Thymus (tissue), 11 donors: ENCODE data around the gene SCYGR3. TPM values are rescaled to one million over a fixed set of nuclear protein-coding genes. Genes with fewer than 3 reads are reported as not detected.

Experiments used
- DNase-seq, 9 donors: peaks; one replicate each; pipeline ENCODE4 v3.0.0-alpha.2; 2013; ENCODE audit warnings: low spot score in 9 of 9, low read depth in 6 of 9, missing footprints in 1 of 9
- H3K27ac ChIP-seq, 2 donors: one replicate each; pipeline ENCODE4 v1.5.1; 2013; ENCODE audit warnings: control low read depth in 1 of 2, low read depth in 1 of 2, low read length in 1 of 2, mild to moderate bottlenecking in 1 of 2, moderate library complexity in 1 of 2
- H3K27me3 ChIP-seq, 2 donors: one replicate each; pipeline ENCODE4 v1.5.1; 2013; ENCODE audit warnings: low read length in 1 of 2; ENCODE audit not compliant: control insufficient read depth in 2 of 2, insufficient read depth in 1 of 2
- H3K36me3 ChIP-seq, 2 donors: one replicate each; pipeline ENCODE4 v1.5.1; 2013; ENCODE audit warnings: low read length in 1 of 2, mild to moderate bottlenecking in 1 of 2, moderate library complexity in 1 of 2; ENCODE audit not compliant: control insufficient read depth in 2 of 2, insufficient read depth in 2 of 2
- H3K4me1 ChIP-seq, 2 donors: one replicate each; pipeline ENCODE4 v1.5.1; 2013; ENCODE audit warnings: low read length in 2 of 2; ENCODE audit not compliant: control insufficient read depth in 2 of 2, insufficient read depth in 2 of 2
- H3K4me3 ChIP-seq, 2 donors: one replicate each; pipeline ENCODE4 v1.5.1; 2013; ENCODE audit warnings: low read length in 2 of 2, control low read depth in 1 of 2, mild to moderate bottlenecking in 1 of 2
- H3K9me3 ChIP-seq, 2 donors: one replicate each; pipeline ENCODE4 v1.5.1; 2013; ENCODE audit warnings: low read length in 1 of 2, mild to moderate bottlenecking in 1 of 2; ENCODE audit not compliant: control insufficient read depth in 2 of 2, insufficient read depth in 1 of 2
- WGBS: extraction: QIAGEN DNeasy Blood & Tissue Kit; methylation state at CpG from one replicate; pipeline ENCODE4 v1.1.7; 2013; 5-methylcytosine and 5-hydroxymethylcytosine counted together
- polyA plus RNA-seq: library from polyadenylated mRNA; stranded (reverse); fragments of 200-250 nt; gene quantifications from one replicate; pipeline ENCODE4 v1.2.3, GENCODE V29; 2013
- total RNA-seq: library from RNA; stranded (reverse); fragments of 120-200 nt; gene quantifications from one replicate; pipeline ENCODE4 v1.2.4, GENCODE V29; 2013
- donor health status: healthy.

The SCYGR3 gene
- total and polyA plus RNA-seq, 2 donors: not detected

- Histone ChIP-seq H3K4me1 (no peaks in the 10 kb centered on the region), H3K4me3 (no peak overlapping the region), H3K9me3 (no peaks in the 10 kb centered on the region), H3K36me3 (no peaks in the 10 kb centered on the region), H3K27me3 (no peaks in the 10 kb centered on the region), H3K27ac (no peak overlapping the region)
- 88% methylated on average over 3 of the region's 3 CpGs for WGBS
- DNase-seq: no peak
These were observed 19.6 kb upstream of the SCYGR3 start for GRCh38 chr2:227634201-227634600.

GRCh38 chr2:227632827-227633226 is 18.2 kb upstream of the SCYGR3 start:
- Histone ChIP-seq H3K4me1 (no peaks in the 10 kb centered on the region), H3K27me3 (no peaks in the 10 kb centered on the region), H3K4me3 (no peak overlapping the region), H3K9me3 (no peaks in the 10 kb centered on the region), H3K27ac (no peak overlapping the region), H3K36me3 (no peaks in the 10 kb centered on the region)
- 94% methylated on average over 6 of the region's 6 CpGs for WGBS
- no peak for DNase-seq

GRCh38 chr2:227630322-227630721 is 15.7 kb upstream of the SCYGR3 start:
- Histone ChIP-seq H3K4me3 (no peak overlapping the region), H3K27me3 (no peaks in the 10 kb centered on the region), H3K36me3 (no peaks in the 10 kb centered on the region), H3K9me3 (no peaks in the 10 kb centered on the region), H3K4me1 (no peaks in the 10 kb centered on the region), H3K27ac (no peak overlapping the region)
- DNase-seq: no peak
- 96% methylated on average over 3 of the region's 3 CpGs for WGBS

- no peaks in the 10 kb centered on the region for H3K36me3 ChIP-seq
- no peak overlapping the region for H3K27ac ChIP-seq
- H3K4me3 ChIP-seq: no peak overlapping the region
- H3K27me3 ChIP-seq: no peaks in the 10 kb centered on the region
- 90% methylated on average over 7 of the region's 7 CpGs for WGBS
- no peaks in the 10 kb centered on the region for H3K4me1 ChIP-seq
- H3K9me3 ChIP-seq: no peaks in the 10 kb centered on the region
- no peak for DNase-seq
These were observed 14.8 kb upstream of the SCYGR3 start for GRCh38 chr2:227629435-227629834.

GRCh38 chr2:227627769-227628168 is 13.1 kb upstream of the SCYGR3 start:
- DNase-seq: no peak
- no peaks in the 10 kb centered on the region for H3K4me1 ChIP-seq
- 78% methylated on average over 3 of the region's 3 CpGs for WGBS
- H3K27me3 ChIP-seq: no peaks in the 10 kb centered on the region
- no peaks in the 10 kb centered on the region for H3K9me3 ChIP-seq
- no peak overlapping the region for H3K4me3 ChIP-seq
- no peaks in the 10 kb centered on the region for H3K36me3 ChIP-seq
- H3K27ac ChIP-seq: no peak overlapping the region

- WGBS: 93% methylated on average over 10 of the region's 10 CpGs
- no peaks in the 10 kb centered on the region for H3K9me3 ChIP-seq
- H3K4me3 ChIP-seq: no peak overlapping the region
- DNase-seq: no peak
- no peaks in the 10 kb centered on the region for H3K36me3 ChIP-seq
- H3K27ac ChIP-seq: no peak overlapping the region
- no peaks in the 10 kb centered on the region for H3K27me3 ChIP-seq
- no peaks in the 10 kb centered on the region for H3K4me1 ChIP-seq
These were observed 12.0 kb upstream of the SCYGR3 start for GRCh38 chr2:227626580-227627151.

GRCh38 chr2:227625420-227625819 is 10.8 kb upstream of the SCYGR3 start:
- Histone ChIP-seq H3K27ac (no peak overlapping the region), H3K36me3 (no peaks in the 10 kb centered on the region)
- 72% methylated on average over 2 of the region's 2 CpGs for WGBS

GRCh38 chr2:227623226-227623625 is 8.6 kb upstream of the SCYGR3 start:
- Histone ChIP-seq H3K27me3 (no peaks in the 10 kb centered on the region), H3K27ac (no peak overlapping the region), H3K9me3 (no peaks in the 10 kb centered on the region), H3K4me1 (no peaks in the 10 kb centered on the region), H3K36me3 (no peaks in the 10 kb centered on the region), H3K4me3 (no peak overlapping the region)
- no peak for DNase-seq

More at GRCh38 chr2:227625420-227625819, 10.8 kb upstream of the SCYGR3 start:
- Histone ChIP-seq H3K27me3 (no peaks in the 10 kb centered on the region), H3K4me3 (no peak overlapping the region), H3K4me1 (no peaks in the 10 kb centered on the region), H3K9me3 (no peaks in the 10 kb centered on the region)
- no peak for DNase-seq

GRCh38 chr2:227617316-227618230 is 2.9 kb upstream of the SCYGR3 start, which contains the start of gene SCYGR4:
TSS of gene SCYGR4 (plus strand) at chr2:227617498. CDS start at chr2:227617498, 0 bp downstream.
- Histone ChIP-seq H3K4me1 (no peaks in the 10 kb centered on the region), H3K4me3 (no peak within 1 kb of the TSS), H3K27ac (no peak within 1 kb of the TSS), H3K9me3 (no peaks in the 10 kb centered on the region), H3K27me3 (no peaks in the 10 kb centered on the region), H3K36me3 (no peaks in the 10 kb centered on the region)
- DNase-seq: no peak
- 92% methylated on average over 20 of the region's 20 CpGs for WGBS
